ENCODE measurements around the gene EPGN.

The EPGN gene

GRCh38 chr4:74308215-74308614, at the start of gene EPGN:
EPGN (plus strand) TSS chr4:74308470; CDS start chr4:74308534, 64 bp downstream.
- DNase-seq (ENCODE audit: low read depth, low spot score): no peak

GRCh38 chr4:74258963-74259362, 49.3 kb upstream of the EPGN start:
- peak; percentile 61 for DNase-seq (ENCODE audit: low read depth, low spot score)

- DNase-seq (ENCODE audit: low read depth, low spot score): no peak
These were observed 48.2 kb upstream of the EPGN start for GRCh38 chr4:74260036-74260435.

GRCh38 chr4:74262522-74262921, 45.7 kb upstream of the EPGN start:
- no peak for DNase-seq (ENCODE audit: low read depth, low spot score)

- no peak for DNase-seq (ENCODE audit: low read depth, low spot score)
These were observed 44.7 kb upstream of the EPGN start for GRCh38 chr4:74263551-74263950.

- DNase-seq (ENCODE audit: low read depth, low spot score): no peak
These were observed 42.2 kb upstream of the EPGN start for GRCh38 chr4:74266081-74266480.

- DNase-seq (ENCODE audit: low read depth, low spot score): peak; percentile 77
These were observed 40.2 kb upstream of the EPGN start for GRCh38 chr4:74267998-74268606.

GRCh38 chr4:74268643-74269042, 39.6 kb upstream of the EPGN start:
- no peak for DNase-seq (ENCODE audit: low read depth, low spot score)

- DNase-seq (ENCODE audit: low read depth, low spot score): no peak
These were observed 29.8 kb upstream of the EPGN start for GRCh38 chr4:74278490-74278889.

GRCh38 chr4:74279716-74280115, 28.6 kb upstream of the EPGN start:
- DNase-seq (ENCODE audit: low read depth, low spot score): no peak

- DNase-seq (ENCODE audit: low read depth, low spot score): no peak
These were observed 25.3 kb upstream of the EPGN start for GRCh38 chr4:74282926-74283325.

- DNase-seq (ENCODE audit: low read depth, low spot score): peak; percentile 80
These were observed 24.7 kb upstream of the EPGN start for GRCh38 chr4:74283614-74284013.

- peak; percentile 59 for DNase-seq (ENCODE audit: low read depth, low spot score)
These were observed 24.2 kb upstream of the EPGN start for GRCh38 chr4:74284053-74284452.

- no peak for DNase-seq (ENCODE audit: low read depth, low spot score)
These were observed 21.1 kb upstream of the EPGN start for GRCh38 chr4:74287164-74287563.

- DNase-seq (ENCODE audit: low read depth, low spot score): no peak
These were observed 20.5 kb upstream of the EPGN start for GRCh38 chr4:74287791-74288190.

- DNase-seq (ENCODE audit: low read depth, low spot score): no peak
These were observed 16.8 kb upstream of the EPGN start for GRCh38 chr4:74291471-74291870.

- no peak for DNase-seq (ENCODE audit: low read depth, low spot score)
These were observed 16.0 kb upstream of the EPGN start for GRCh38 chr4:74292111-74292870.

GRCh38 chr4:74293558-74293957, 14.7 kb upstream of the EPGN start:
- DNase-seq (ENCODE audit: low read depth, low spot score): no peak

GRCh38 chr4:74294681-74295080, 13.6 kb upstream of the EPGN start:
- DNase-seq (ENCODE audit: low read depth, low spot score): no peak

GRCh38 chr4:74297539-74297938, 10.7 kb upstream of the EPGN start:
- DNase-seq (ENCODE audit: low read depth, low spot score): no peak

- DNase-seq (ENCODE audit: low read depth, low spot score): no peak
These were observed 4.1 kb upstream of the EPGN start for GRCh38 chr4:74304095-74304625.

GRCh38 chr4:74305000-74305399, 3.3 kb upstream of the EPGN start:
- DNase-seq (ENCODE audit: low read depth, low spot score): no peak

- no peak for DNase-seq (ENCODE audit: low read depth, low spot score)
These were observed 1.1 kb upstream of the EPGN start for GRCh38 chr4:74307170-74307569.

All from astrocyte of the hippocampus (primary cell).